Sigmoid colon (tissue), 4 donors: ENCODE results near the gene RYR3.

ENCODE experiments used
- CTCF ChIP-seq, 4 experiments: fragments of 450-650 bp in 3 of 4; fragments of 200-600 bp in 1 of 4; IDR thresholded peaks; one replicate each; pipeline ENCODE4 v1.5.1; 2016 to 2019; ENCODE audit warnings: antibody characterized with exemption in 4 of 4, mild to moderate bottlenecking in 3 of 4, moderate library complexity in 2 of 4
- EP300 ChIP-seq, 4 donors: sonication (generic); formaldehyde crosslinking; IDR thresholded peaks; one replicate each; pipeline ENCODE4 v1.6.1; 2017; ENCODE audit warnings: antibody characterized with exemption in 4 of 4
- POLR2AphosphoS5 ChIP-seq, 4 donors: sonication (generic); formaldehyde crosslinking; IDR thresholded peaks; one replicate each; pipeline ENCODE4 v1.6.1; 2017; ENCODE audit warnings: antibody characterized with exemption in 4 of 4

GRCh38 chr15:33810073-33810595 is 499.4 kb downstream of the RYR3 start:
- TF ChIP-seq CTCF (IDR thresholded peaks at IDR 0.05) (no peak), EP300 (IDR thresholded peaks at IDR 0.05) (no peak), POLR2AphosphoS5 (IDR thresholded peaks at IDR 0.05) (no peak)
